Right renal cortex interstitium (tissue), 3 donors: ENCODE results near the gene NKIRAS1. TPM values are rescaled to one million over a fixed set of nuclear protein-coding genes. Genes with fewer than 3 reads are reported as not detected.
"Not testable (repeated sequence)": the region's sequence is repeated elsewhere in the genome, so short reads cannot be mapped to it uniquely, and the experiment has no call there.

ENCODE experiments used
- DNase-seq, 3 donors: peaks; one replicate each; pipeline ENCODE4 v3.0.0-alpha.2; 2013; ENCODE audit warnings: low read depth in 3 of 3, low spot score in 2 of 3
- polyA plus RNA-seq, 3 donors: library from polyadenylated mRNA; unstranded; fragments of 120-200 nt; gene quantifications; one replicate each; pipeline ENCODE4 v1.2.1, GENCODE V29; 2013; ENCODE audit not compliant: insufficient read length in 3 of 3

NKIRAS1 gene
- polyA plus RNA-seq, 3 donors, result 18.6 to 19.6 (median 18.7) TPM

DNA sequence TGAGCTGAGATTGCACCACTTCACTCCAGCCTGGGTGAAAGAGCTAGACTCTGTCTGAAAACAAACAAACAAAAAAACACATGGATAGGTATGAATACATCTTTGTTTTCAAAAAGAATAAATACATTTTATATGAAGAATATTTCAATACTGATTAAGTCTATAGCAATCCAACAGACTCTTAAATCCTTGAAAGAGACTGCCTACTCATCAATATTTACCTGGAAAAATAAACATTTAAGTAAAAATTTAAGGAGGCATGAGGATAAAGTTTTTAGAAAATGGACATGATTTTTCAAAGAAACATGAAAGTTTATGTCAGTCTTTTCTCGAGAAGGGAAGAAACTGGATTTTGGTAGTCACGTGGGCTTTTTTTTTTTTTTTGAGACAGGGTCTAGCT, 5.4 kb downstream of the NKIRAS1 start:
- DNase-seq, result no peak

DNA sequence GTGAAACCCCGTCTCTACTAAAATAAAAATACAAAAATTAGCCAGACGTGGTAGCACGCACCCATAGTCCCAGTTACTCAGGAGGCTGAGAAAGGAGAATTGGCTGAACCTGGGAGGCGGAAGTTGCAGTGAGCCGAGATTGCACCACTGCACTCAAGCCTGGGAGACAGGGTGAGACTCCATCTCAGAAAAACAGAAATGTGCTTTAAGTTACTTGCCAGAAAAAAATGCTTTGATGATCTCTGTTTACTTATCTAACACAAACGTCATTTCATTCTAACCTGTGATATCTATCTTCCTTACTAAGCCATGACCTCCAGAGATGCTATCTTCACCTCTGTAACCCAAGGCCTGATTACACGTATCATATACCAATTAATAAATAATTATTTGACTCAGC, 7.4 kb downstream of the NKIRAS1 start:
- no peak for DNase-seq

- DNase-seq, result no peak
Observed at GRCh38 chr3:23904545-23904944, 12.2 kb downstream of the NKIRAS1 start.

DNA sequence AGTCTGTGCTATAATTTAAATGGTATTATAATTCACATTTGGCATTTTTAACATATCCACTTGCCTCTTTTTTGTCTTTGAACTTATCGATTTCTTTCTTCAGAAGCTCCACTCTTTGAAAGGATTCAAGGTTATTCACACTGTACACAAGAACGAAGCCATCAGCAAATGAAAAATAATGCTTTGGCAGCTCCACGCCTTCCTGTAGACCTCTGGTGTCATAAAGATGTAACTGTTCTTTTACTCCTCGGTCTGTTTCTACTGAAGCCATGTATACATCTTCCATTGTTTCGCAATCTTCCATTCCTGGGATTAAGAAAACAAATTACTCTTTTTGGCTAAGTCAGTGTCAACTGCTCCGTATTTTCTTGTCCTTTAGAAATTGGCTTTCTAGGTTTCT, 16.0 kb downstream of the NKIRAS1 start:
- no peak for DNase-seq

DNA sequence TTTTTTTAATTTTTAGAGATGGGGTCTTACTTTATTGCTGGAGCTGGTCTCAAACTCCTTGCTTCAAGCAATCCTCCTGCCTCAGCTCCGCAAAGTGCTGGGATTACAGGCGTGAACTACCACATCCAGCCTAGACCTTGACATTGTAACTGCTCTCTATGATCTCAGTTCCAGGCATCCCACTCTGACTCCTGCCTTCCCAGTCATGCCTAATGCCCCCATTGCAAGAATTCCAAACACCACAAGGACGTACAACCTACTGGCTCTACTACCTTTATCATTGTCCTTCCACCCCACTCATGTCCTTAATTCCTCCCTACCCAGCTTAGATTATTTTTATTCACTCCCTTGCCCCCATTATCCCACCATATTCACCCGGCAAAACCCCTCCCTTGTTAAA, 21.6 kb downstream of the NKIRAS1 start:
- no peak for DNase-seq

DNA sequence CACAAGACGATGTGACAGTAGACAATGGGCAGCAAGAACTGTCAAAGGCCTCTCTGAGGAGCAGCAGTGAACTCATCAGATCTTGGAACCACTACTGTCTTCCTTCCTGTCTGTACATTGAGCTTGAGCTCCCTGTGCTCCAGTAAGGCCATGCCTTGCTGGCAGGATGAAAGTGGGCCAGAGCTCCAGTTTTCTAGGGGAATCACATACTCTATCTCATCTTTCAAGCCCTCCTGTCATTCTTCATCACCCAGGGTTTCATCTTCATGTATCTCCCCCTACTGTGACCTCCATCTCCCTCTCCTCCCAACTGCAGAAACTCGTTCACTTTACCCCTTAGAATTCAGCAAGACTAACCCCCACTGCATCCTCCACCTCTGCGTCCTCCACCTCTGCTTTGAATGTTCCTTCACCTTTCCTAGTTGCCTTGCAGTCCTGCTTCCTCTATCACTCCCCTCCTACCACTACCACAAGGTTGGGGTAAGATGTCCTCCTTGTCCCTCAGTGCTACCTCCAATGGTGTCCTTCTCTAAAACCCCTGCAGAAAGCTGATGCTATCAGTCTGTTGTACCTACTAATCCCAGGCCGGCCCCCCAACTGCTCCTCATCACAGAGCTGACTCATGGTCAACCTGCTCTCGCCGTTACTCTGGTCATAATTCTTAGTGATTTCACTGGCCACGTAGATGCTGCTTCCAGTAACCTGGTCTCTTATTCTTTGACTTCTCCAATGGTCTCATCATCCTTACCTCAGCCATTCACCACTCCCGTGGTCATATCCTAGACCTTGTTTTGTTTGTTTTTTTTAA, 22.3 kb downstream of the NKIRAS1 start:
- no peak for DNase-seq

DNA sequence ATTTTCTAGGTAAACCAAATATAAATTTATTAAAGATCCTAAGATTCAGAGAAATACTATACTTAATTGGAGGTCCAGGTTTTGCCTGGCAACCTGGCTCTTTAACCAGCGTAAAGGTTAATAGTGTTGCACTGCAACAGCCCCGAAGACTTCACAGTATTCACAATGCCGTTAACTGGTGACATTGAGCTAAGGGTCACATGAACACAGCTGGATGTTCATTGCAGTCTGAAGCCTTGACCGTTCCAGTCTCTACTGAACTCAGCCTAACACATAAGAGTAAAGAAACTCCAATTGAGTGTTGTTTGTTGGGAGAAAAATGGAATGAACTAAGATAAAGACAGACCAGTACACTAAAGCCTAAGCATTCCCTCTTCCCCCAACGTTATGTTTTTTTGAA, 26.8 kb downstream of the NKIRAS1 start:
- DNase-seq, result no peak

GRCh38 chr3:23889386-23889785, 27.4 kb downstream of the NKIRAS1 start:
- no peak for DNase-seq

DNA sequence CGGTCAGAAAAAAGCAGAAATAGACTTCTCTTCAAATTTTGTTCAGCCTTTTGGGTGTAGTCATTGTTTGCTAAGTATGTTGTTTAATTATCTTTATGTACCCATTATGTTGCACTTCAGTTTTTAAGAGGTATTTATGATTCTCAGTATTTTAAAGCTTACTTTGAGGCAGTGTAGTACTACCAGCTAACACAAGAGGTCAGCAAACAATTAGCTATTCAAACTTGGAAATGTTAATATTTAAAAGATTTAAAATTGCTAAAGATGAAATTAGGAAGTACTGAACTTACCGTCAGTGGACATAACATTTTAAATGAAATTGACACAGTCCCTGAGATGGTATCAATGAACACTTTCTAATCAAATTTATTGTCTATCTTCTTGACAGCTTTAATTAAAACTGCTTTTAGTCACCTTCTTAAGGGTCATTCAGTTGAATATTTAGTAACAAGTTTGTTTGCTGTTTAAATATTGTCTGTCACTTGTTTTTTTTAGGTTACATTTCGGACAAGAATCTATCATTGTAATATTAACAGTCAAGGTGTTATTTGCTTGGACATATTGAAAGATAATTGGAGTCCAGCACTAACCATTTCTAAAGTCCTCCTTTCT, 28.1 kb downstream of the NKIRAS1 start:
- peak in 1 of 3 donors; percentile 14 for DNase-seq

DNA sequence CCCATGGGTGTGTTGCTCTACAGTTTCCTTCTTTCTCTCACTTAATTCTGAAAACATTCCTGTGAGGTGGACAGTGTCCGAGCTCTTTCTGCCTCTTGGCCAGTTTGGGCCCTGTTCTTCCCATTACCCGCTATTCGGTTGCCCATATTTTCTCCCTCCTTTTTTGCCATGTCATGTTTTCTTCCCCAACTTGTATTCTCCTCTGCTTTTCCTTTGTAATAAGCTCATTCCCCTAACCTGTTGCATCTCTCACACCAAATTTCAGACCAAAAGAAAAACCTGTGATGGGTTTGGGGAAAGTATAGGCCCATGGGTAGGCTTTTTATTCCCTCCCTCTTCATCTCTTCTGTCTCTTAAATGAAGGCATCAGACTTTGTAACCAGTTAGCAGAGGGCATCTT, 30.5 kb downstream of the NKIRAS1 start:
- DNase-seq, result no peak

- DNase-seq, result no peak
Observed at GRCh38 chr3:23885210-23885609, 31.6 kb downstream of the NKIRAS1 start.

GRCh38 chr3:23884481-23884880, 32.3 kb downstream of the NKIRAS1 start:
- DNase-seq, result no peak

- DNase-seq, result no peak
Observed at GRCh38 chr3:23882487-23882918, 34.3 kb downstream of the NKIRAS1 start.

DNA sequence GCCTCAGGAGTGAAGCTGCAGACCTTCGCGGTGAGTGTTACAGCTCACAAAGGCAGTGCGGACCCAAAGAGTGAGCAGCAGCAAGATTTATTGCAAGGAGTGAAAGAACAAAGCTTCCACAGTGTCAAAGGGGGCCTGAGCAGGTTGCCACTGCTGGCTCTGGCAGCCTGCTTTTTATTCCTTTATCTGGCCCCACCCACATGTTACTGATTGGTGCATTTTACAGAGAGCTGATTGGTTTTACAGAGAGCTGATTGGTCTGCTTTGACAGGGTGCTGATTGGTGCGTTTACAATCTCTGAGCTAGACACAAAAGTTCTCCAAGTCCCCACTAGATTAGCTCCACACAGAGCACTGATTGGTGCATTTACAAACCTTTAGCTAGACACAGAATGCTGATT, 34.8 kb downstream of the NKIRAS1 start:
- DNase-seq, result not testable (repeated sequence)

GRCh38 chr3:23880703-23881339, 36.0 kb downstream of the NKIRAS1 start:
- DNase-seq, result no peak

DNA sequence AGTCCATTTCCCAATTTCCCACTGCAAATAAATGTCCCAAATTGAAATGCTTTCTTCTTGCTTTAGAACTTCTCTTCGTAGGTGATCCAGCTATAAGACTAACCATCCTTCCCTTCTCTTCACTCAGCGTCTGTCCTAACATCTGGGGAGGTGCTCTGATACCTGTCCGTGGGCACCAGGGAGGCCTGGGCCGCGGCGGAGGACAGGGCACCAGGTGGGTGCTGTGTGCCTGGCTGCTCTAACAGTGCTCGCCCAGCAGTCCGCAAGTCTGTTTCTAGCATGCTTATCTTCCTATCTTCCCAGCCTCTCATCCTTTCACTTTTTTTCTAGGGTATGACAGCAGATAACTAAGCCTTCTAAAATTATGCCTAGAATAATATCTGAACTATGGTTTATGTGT, 37.3 kb downstream of the NKIRAS1 start:
- no peak for DNase-seq

DNA sequence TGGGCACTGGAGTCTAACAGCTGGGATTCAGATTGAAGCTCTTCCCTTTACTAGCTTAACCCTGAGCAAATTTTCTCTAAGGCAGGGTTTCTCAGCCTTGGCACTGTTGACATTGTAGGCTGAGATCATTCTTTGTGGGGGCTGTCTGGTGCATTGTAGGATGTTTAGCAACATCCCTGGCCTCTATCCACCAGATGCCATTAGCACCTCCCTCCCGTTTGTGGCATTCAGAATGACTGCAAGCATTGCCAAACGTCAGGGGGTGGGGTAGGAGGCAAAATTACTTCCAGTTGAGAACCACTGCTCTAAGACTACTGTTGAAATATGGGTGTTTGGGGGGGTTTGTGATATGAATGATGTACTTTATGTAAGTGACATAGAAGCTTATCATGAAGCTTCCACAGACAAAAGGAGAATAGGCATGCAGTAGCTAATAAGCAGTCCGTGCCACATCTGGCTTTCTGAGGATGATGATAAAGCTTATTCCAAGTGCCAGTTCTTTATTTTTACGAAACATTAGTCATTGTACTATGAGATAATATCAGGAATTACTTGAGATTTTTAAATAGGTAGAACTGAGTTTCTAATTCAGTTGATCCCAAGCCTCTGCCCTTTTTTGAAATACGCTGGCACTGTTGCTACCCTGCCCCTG, 39.3 kb downstream of the NKIRAS1 start:
- DNase-seq, result no peak

DNA sequence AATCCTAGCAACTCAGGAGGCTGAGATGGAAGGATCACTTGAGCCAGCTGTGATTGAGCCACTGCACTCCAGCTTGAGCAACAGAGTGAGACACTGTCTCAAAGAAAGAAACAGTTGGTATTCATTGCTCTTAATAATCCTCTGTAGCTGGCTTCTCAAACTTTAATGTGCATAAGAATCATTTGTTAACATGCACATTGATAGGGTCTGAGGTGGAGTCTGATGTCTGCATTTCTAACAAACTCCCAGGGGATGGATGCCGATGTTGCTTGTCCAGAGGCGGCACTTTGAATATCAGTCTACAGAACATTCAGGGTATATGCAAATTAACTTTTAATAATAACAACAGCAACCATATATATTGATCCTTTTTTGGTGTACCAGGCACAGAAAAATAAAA, 39.9 kb downstream of the NKIRAS1 start:
- no peak for DNase-seq

- DNase-seq, result no peak
Observed at GRCh38 chr3:23875113-23875725, 41.6 kb downstream of the NKIRAS1 start.

GRCh38 chr3:23874359-23875112, 42.3 kb downstream of the NKIRAS1 start:
- DNase-seq, result no peak
